Endothelial cell of umbilical vein (primary cell): ENCODE measurements around the gene POLE. TPM values are rescaled to one million over a fixed set of nuclear protein-coding genes. Genes with fewer than 3 reads are reported as not detected.

ENCODE experiments used
- BruUV-seq: library from RNA; stranded (reverse); fragments of 400-500 nt; replicated peaks from 2 replicates; lab custom pipeline; 2021; lab: Mats Ljungman, UMichigan
- CTCF ChIA-PET: fragments of 300-600, 350-600 bp; sonication (Branson Sonifier 250); formaldehyde crosslinking; loops from one replicate; lab custom pipeline; 2021; ENCODE audit warnings: antibody characterized with exemption, inconsistent platforms; lab: Charles Lee
- POLR2A ChIA-PET: fragments of 300-600, 350-600 bp; sonication (Branson Sonifier 250); formaldehyde crosslinking; loops from one replicate; lab custom pipeline; 2021; ENCODE audit warnings: antibody characterized with exemption, inconsistent platforms; lab: Charles Lee
- DNase-seq: peaks from one replicate; pipeline ENCODE4 v3.0.0-alpha.2; 2011; ENCODE audit warnings: low read depth, low spot score
- FAIRE-seq: peaks from 2 replicates; lab custom pipeline; 2011; peaks lifted over from hg19 to GRCh38; lab: Jason Lieb, UNC
- H2AFZ ChIP-seq: 2 replicates; pipeline ENCODE4 v1.6.0; 2012; ENCODE audit warnings: low read depth, low read length, control low read depth, inconsistent platforms
- H3K27ac ChIP-seq: 2 replicates; pipeline ENCODE4 v1.5.1; 2011; ENCODE audit warnings: low read depth, mild to moderate bottlenecking, control low read depth, low read length, moderate library complexity; ENCODE audit not compliant: insufficient read depth
- H3K27me3 ChIP-seq, 2 experiments: 2 replicates each; pipeline versions ENCODE4 v1.6.0 to v1.6.1; 2011; ENCODE audit warnings: low read length in 2 of 2, mixed read lengths in 1 of 2; ENCODE audit not compliant: control insufficient read depth in 2 of 2, insufficient read depth in 2 of 2
- H3K36me3 ChIP-seq, 2 experiments: 2 replicates in 1 of 2; 3 replicates in 1 of 2; pipeline ENCODE4 v1.5.1; 2011; ENCODE audit warnings: low read length in 2 of 2, mild to moderate bottlenecking in 1 of 2, moderate library complexity in 1 of 2; ENCODE audit not compliant: control insufficient read depth in 2 of 2, insufficient read depth in 2 of 2; ENCODE audit errors: extremely low read depth in 1 of 2
- H3K4me1 ChIP-seq: 3 replicates; pipeline ENCODE4 v1.5.1; 2011; ENCODE audit warnings: mild to moderate bottlenecking, low read length; ENCODE audit not compliant: control insufficient read depth, insufficient read depth; ENCODE audit errors: extremely low read depth
- H3K4me2 ChIP-seq: 2 replicates; pipeline ENCODE4 v1.6.1; 2011; ENCODE audit warnings: low read length, control low read depth, mixed read lengths; ENCODE audit not compliant: insufficient read depth
- H3K4me3 ChIP-seq, 3 experiments: fragments of 200-600 bp in 1 of 3; sonication (generic), shearing (Covaris generic) in 1 of 3; replicated peaks in 1 of 3; 2 replicates each; pipeline ENCODE4 v1.5.1; 2011 to 2016; ENCODE audit warnings: control low read depth in 3 of 3, low read length in 3 of 3, mild to moderate bottlenecking in 2 of 3, inconsistent platforms in 1 of 3, low read depth in 1 of 3, moderate library complexity in 1 of 3; ENCODE audit not compliant: insufficient read depth in 1 of 3
- H3K79me2 ChIP-seq: 2 replicates; pipeline ENCODE4 v1.6.0; 2012; ENCODE audit warnings: low read length, inconsistent platforms; ENCODE audit not compliant: control insufficient read depth, insufficient read depth
- H3K9ac ChIP-seq: replicated peaks from 2 replicates; pipeline ENCODE3; 2011; ENCODE audit warnings: low read length, control low read depth; ENCODE audit not compliant: insufficient read depth; ENCODE audit errors: extremely low read depth
- H3K9me1 ChIP-seq: replicated peaks from 3 replicates; pipeline ENCODE4 v1.6.0; 2011; ENCODE audit warnings: mild to moderate bottlenecking, low read length; ENCODE audit not compliant: control insufficient read depth, insufficient read depth; ENCODE audit errors: extremely low read depth
- H3K9me3 ChIP-seq: replicated peaks from 2 replicates; pipeline ENCODE4 v1.5.1; 2012; ENCODE audit warnings: low read length, inconsistent platforms; ENCODE audit not compliant: control insufficient read depth, insufficient read depth
- H4K20me1 ChIP-seq: replicated peaks from 2 replicates; pipeline ENCODE3; 2011; ENCODE audit warnings: mild to moderate bottlenecking, low read length; ENCODE audit not compliant: control insufficient read depth, insufficient read depth; ENCODE audit errors: extremely low read depth
- EZH2 ChIP-seq: IDR thresholded peaks from 2 replicates; pipeline ENCODE4 v1.6.1; 2012; ENCODE audit warnings: borderline replicate concordance, low read depth, mild to moderate bottlenecking, moderate library complexity, low read length, inconsistent platforms; ENCODE audit not compliant: severe bottlenecking
- FOS ChIP-seq: IDR thresholded peaks from 2 replicates; pipeline ENCODE4 v1.6.1; 2011; ENCODE audit warnings: mild to moderate bottlenecking, low read length, moderate library complexity, borderline replicate concordance; ENCODE audit not compliant: insufficient read depth
- GATA2 ChIP-seq: IDR thresholded peaks from 2 replicates; pipeline ENCODE4 v1.7.0; 2011; ENCODE audit warnings: low read depth, mild to moderate bottlenecking, moderate library complexity, mixed read lengths, low read length; ENCODE audit not compliant: insufficient read length, insufficient read depth
- JUN ChIP-seq: IDR thresholded peaks from 2 replicates; pipeline ENCODE4 v1.6.1; 2011; ENCODE audit warnings: borderline replicate concordance, low read depth; ENCODE audit not compliant: insufficient read length, insufficient read depth
- MYC ChIP-seq: IDR thresholded peaks from one replicate; pipeline ENCODE4 v1.6.1; 2011; ENCODE audit warnings: mild to moderate bottlenecking, low read depth, low read length
- POLR2A ChIP-seq: IDR thresholded peaks from 2 replicates; pipeline ENCODE4 v1.6.1; 2012; ENCODE audit warnings: low read depth, mild to moderate bottlenecking, control low read depth, low read length
- POLR2AphosphoS5 ChIP-seq: IDR thresholded peaks from 2 replicates; pipeline ENCODE4 v1.6.1; 2012; ENCODE audit warnings: low read depth, mild to moderate bottlenecking, control low read depth, low read length, moderate library complexity; ENCODE audit not compliant: insufficient read depth
- dilution Hi-C: fragments of 300-500 bp; cut with MboI; formaldehyde crosslinking; loops from one replicate; pipeline ENCODE4 v1.15.0; 2019; ENCODE audit warnings: low sequenced_read_pairs; ENCODE audit not compliant: extremely low pct_ligation_motif_present
- intact Hi-C: fragments of 100-400 bp; cut with micrococcal nuclease; formaldehyde crosslinking; loops from one replicate; pipeline ENCODE4 v1.10.0; 2022
- polyA plus RNA-seq, 4 experiments: library from polyadenylated mRNA; depleted of rRNA in 3 of 4; stranded (reverse) in 3 of 4; unstranded in 1 of 4; fragments of >200 nt; gene quantifications; 2 replicates each; pipeline versions ENCODE4 v1.2.1 to v1.2.3, GENCODE V29; 2011 to 2012; ENCODE audit warnings: missing spikeins in 1 of 4
- total RNA-seq: library from RNA; stranded (reverse); gene quantifications from 2 replicates; pipeline ENCODE4 v1.2.3, GENCODE V29; 2021
- TF ChIP-seq, protein P1 (sequence below): IDR thresholded peaks from 2 replicates; pipeline ENCODE4 v1.6.1; 2011; ENCODE audit not compliant: insufficient read depth, insufficient read length
- TF ChIP-seq, protein P2 (sequence below), 2 donors: IDR thresholded peaks; 1 replicate in 1 of 2; 2 replicates in 1 of 2; pipeline ENCODE4 v1.5.1; 2011; ENCODE audit warnings: low read length in 2 of 2, mild to moderate bottlenecking in 2 of 2, moderate library complexity in 2 of 2, control low read depth in 1 of 2, inconsistent platforms in 1 of 2, low read depth in 1 of 2; ENCODE audit not compliant: insufficient read depth in 1 of 2; ENCODE audit errors: extremely low read depth in 1 of 2

POLE gene
- total and polyA plus RNA-seq, 2 donors (not counting 3 experiments of a cell fraction or from before 2014, with no cell fraction given), result 22.9 to 82.7 TPM

DNA sequence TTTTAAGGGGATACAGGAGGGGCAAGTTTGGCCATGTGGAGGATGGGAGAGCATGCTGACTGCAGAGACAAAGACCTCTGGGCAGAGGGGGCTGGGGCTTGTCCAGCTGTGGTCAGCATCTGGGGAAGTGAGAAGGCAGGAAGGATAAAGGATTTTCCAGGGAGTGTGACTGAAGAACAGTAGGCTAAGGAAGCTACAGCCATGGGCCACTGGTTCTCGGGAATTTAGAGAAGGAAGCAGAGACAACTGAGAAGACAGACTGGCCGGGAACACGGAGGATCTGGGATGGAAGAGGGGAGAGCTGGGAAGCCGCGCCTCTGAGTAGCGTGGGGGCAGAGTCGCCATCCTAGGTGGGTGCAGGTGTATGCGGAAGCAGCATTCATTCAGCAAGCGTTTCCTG, 16.5 kb upstream of the POLE start:
- DNase-seq, result no peak
- ChIA-PET CTCF (no interaction called here), POLR2A (no interaction called here)
- no peaks in the 10 kb centered on the region for H3K79me2 ChIP-seq
- H3K27me3 ChIP-seq, result no peaks in the 10 kb centered on the region
- intact Hi-C loops (no loop called here), dilution Hi-C loops (no loop called here)
- BruUV-seq, result no TSS peak
- H3K27ac ChIP-seq, result no peak overlapping the region
- H3K4me2 ChIP-seq, result no peak overlapping the region
- no peak overlapping the region for H3K4me3 ChIP-seq
- no peak for FAIRE-seq
- H3K36me3 ChIP-seq, result peaks cover 2 to 13% of the 10 kb centered on the region in 2 experiments
- no peaks in the 10 kb centered on the region for H3K4me1 ChIP-seq
- no peaks in the 10 kb centered on the region for H4K20me1 ChIP-seq
- no peaks in the 10 kb centered on the region for H3K9me3 ChIP-seq
- no peaks in the 10 kb centered on the region for H3K9me1 ChIP-seq
- TF ChIP-seq, protein P1, sequence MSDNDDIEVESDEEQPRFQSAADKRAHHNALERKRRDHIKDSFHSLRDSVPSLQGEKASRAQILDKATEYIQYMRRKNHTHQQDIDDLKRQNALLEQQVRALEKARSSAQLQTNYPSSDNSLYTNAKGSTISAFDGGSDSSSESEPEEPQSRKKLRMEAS, result no peak
- TF ChIP-seq FOS (no peak), POLR2AphosphoS5 (no peak), GATA2 (no peak), MYC (no peak), EZH2 (no peak), POLR2A (no peak), JUN (no peak)
- TF ChIP-seq, protein P2, sequence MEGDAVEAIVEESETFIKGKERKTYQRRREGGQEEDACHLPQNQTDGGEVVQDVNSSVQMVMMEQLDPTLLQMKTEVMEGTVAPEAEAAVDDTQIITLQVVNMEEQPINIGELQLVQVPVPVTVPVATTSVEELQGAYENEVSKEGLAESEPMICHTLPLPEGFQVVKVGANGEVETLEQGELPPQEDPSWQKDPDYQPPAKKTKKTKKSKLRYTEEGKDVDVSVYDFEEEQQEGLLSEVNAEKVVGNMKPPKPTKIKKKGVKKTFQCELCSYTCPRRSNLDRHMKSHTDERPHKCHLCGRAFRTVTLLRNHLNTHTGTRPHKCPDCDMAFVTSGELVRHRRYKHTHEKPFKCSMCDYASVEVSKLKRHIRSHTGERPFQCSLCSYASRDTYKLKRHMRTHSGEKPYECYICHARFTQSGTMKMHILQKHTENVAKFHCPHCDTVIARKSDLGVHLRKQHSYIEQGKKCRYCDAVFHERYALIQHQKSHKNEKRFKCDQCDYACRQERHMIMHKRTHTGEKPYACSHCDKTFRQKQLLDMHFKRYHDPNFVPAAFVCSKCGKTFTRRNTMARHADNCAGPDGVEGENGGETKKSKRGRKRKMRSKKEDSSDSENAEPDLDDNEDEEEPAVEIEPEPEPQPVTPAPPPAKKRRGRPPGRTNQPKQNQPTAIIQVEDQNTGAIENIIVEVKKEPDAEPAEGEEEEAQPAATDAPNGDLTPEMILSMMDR (IDR thresholded peaks at IDR 0.05; ENCODE audit: extremely low read depth in 1 of 2, insufficient read depth in 1 of 2, low read depth in 1 of 2, low read length in 2 of 2), result no peak
- no peak overlapping the region for H2AFZ ChIP-seq
- H3K9ac ChIP-seq, result no peak overlapping the region
